ENCODE measurements around the gene ADH5.

DNA sequence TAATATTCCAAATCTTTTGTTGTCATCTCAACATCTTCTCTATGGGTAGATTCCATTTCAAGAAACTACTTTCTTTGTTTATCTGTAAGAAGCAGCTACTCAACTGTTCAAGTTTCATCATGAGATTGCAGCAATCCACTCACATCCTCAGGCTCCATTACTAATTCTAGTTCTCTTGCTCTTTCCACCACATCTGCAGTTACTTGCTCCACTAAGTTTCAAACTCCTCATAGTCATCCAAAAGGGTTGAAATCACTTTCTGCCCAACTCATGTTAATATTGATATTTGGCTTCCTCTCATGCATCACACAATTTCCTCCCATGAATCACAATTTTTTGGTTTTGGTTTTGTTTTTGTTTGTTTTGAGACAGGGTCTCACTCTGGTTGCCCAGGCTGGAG lies 35.7 kb downstream of the ADH5 start:
- TF ChIP-seq, protein P1, sequence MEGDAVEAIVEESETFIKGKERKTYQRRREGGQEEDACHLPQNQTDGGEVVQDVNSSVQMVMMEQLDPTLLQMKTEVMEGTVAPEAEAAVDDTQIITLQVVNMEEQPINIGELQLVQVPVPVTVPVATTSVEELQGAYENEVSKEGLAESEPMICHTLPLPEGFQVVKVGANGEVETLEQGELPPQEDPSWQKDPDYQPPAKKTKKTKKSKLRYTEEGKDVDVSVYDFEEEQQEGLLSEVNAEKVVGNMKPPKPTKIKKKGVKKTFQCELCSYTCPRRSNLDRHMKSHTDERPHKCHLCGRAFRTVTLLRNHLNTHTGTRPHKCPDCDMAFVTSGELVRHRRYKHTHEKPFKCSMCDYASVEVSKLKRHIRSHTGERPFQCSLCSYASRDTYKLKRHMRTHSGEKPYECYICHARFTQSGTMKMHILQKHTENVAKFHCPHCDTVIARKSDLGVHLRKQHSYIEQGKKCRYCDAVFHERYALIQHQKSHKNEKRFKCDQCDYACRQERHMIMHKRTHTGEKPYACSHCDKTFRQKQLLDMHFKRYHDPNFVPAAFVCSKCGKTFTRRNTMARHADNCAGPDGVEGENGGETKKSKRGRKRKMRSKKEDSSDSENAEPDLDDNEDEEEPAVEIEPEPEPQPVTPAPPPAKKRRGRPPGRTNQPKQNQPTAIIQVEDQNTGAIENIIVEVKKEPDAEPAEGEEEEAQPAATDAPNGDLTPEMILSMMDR (IDR thresholded peaks at IDR 0.05) = no peak
- TF ChIP-seq EZH2 (IDR thresholded peaks at IDR 0.05; ENCODE audit: borderline replicate concordance, insufficient read depth, low read depth, low read length, poor library complexity, severe bottlenecking) = no peak
